ENCODE results near the gene MACF1. TPM values are rescaled to one million over a fixed set of nuclear protein-coding genes. Genes with fewer than 3 reads are reported as not detected.

MACF1 gene
- total RNA-seq, 1 experiment from 2014 or later: 103 TPM

DNA sequence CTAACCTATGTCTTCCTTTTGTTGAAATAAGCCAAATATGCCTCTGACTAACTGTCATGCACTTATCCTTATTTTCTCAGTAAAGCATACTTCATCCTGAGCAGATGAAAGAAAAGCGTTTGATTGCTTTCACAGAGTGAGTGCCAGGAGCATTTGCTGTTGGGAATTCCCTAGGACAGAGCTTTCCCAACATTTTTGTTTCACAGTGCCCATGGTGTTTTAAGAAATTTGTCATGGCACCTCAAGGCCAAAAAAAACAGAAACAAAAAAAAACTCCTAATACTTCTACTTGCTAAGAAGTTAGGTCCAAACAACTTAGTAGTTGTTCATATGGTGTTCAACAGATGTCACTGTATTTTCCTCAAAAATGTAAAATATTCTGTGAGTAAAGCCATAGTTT is 166.1 kb downstream of the MACF1 start:
- Histone ChIP-seq H3K9me2 (replicated peaks; ENCODE audit: low read length) (no peaks in the 10 kb centered on the region), H4K20me1 (ENCODE audit: low read length) (no peaks in the 10 kb centered on the region), H3K27me3 (ENCODE audit: low read length) (no peaks in the 10 kb centered on the region), H3F3A (ENCODE audit: low read length, unreplicated experiment) (no peaks in the 10 kb centered on the region), H3K36me3 (ENCODE audit: low read depth, low read length) (peaks cover 32% of the 10 kb centered on the region), H3K9ac (ENCODE audit: low read length) (no peak overlapping the region), H3K4me3 (ENCODE audit: low read length) (no peak overlapping the region), H3K79me2 (ENCODE audit: low read length) (no peaks in the 10 kb centered on the region), H3K4me2 (ENCODE audit: low read length) (no peak overlapping the region), H3K9me3 (ENCODE audit: low read length) (no peaks in the 10 kb centered on the region), H3K27ac (ENCODE audit: low read length) (no peak overlapping the region), H3K4me1 (ENCODE audit: insufficient read depth, low read length) (no peaks in the 10 kb centered on the region), H2AFZ (ENCODE audit: low read length) (no peak overlapping the region)
- no TSS peak for BruUV-seq (replicated peaks)
- CTCF ChIA-PET: no interaction called here
- DNase-seq (no peak), ATAC-seq (no peak)
- no peak for TF ChIP-seq EZH2phosphoT487 (IDR thresholded peaks at IDR 0.05; ENCODE audit: borderline replicate concordance, low read length)
- TF ChIP-seq EZH2 (IDR thresholded peaks at IDR 0.05; ENCODE audit: low read length, unreplicated experiment): no peak
- TF ChIP-seq, protein P1, sequence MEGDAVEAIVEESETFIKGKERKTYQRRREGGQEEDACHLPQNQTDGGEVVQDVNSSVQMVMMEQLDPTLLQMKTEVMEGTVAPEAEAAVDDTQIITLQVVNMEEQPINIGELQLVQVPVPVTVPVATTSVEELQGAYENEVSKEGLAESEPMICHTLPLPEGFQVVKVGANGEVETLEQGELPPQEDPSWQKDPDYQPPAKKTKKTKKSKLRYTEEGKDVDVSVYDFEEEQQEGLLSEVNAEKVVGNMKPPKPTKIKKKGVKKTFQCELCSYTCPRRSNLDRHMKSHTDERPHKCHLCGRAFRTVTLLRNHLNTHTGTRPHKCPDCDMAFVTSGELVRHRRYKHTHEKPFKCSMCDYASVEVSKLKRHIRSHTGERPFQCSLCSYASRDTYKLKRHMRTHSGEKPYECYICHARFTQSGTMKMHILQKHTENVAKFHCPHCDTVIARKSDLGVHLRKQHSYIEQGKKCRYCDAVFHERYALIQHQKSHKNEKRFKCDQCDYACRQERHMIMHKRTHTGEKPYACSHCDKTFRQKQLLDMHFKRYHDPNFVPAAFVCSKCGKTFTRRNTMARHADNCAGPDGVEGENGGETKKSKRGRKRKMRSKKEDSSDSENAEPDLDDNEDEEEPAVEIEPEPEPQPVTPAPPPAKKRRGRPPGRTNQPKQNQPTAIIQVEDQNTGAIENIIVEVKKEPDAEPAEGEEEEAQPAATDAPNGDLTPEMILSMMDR (conservative IDR thresholded peaks at IDR 0.05; ENCODE audit: low read depth, low read length): no peak
- intact Hi-C loops (cut with micrococcal nuclease): no loop called here
- POLR2A ChIA-PET (ENCODE audit: unreplicated experiment): interaction anchor here (0.6 kb wide), 1 partner anchor 67 kb away, joined by 3 read pairs; no protein-coding TSS in a partner anchor

DNA sequence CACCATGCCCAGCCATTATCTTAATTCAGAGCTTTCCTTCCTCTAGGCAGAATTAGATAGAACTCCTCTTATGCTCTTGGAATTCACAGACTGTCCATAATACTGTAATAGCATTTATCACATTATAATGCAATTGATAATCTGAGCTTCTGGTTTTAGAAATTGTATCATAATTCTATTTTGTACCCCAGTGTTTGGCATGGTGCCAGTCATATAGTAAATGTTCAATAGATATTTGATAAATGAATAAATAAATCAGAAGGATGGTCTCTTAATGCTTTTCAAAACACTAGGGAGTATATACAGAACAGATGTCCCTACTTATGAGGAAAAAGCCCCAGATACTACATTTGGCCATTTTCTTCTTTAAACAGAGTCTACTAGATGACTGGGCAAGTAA is 167.6 kb downstream of the MACF1 start:
- no peak overlapping the region for H3K9ac ChIP-seq (ENCODE audit: low read length)
- H3K9me3 ChIP-seq (ENCODE audit: low read length): no peaks in the 10 kb centered on the region
- no TSS peak for BruUV-seq (replicated peaks)
- no peak for ATAC-seq
- intact Hi-C loops (cut with micrococcal nuclease): no loop called here
- H3K4me2 ChIP-seq (ENCODE audit: low read length): no peak overlapping the region
- ChIA-PET CTCF (interaction anchor here (0.6 kb wide), 1 partner anchor 26 kb away, joined by 8 read pairs; no protein-coding TSS in a partner anchor), POLR2A (ENCODE audit: unreplicated experiment) (no interaction called here)
- no peaks in the 10 kb centered on the region for H3K79me2 ChIP-seq (ENCODE audit: low read length)
- DNase-seq: no peak
- TF ChIP-seq EZH2phosphoT487 (IDR thresholded peaks at IDR 0.05; ENCODE audit: borderline replicate concordance, low read length) (no peak), EZH2 (IDR thresholded peaks at IDR 0.05; ENCODE audit: low read length, unreplicated experiment) (no peak)
- TF ChIP-seq, protein P1 (conservative IDR thresholded peaks at IDR 0.05; ENCODE audit: low read depth, low read length): no peak
- no peaks in the 10 kb centered on the region for H4K20me1 ChIP-seq (ENCODE audit: low read length)
- no peaks in the 10 kb centered on the region for H3K27me3 ChIP-seq (ENCODE audit: low read length)
- no peaks in the 10 kb centered on the region for H3K4me1 ChIP-seq (ENCODE audit: insufficient read depth, low read length)
- no peaks in the 10 kb centered on the region for H3K9me2 ChIP-seq (replicated peaks; ENCODE audit: low read length)
- no peaks in the 10 kb centered on the region for H3F3A ChIP-seq (ENCODE audit: low read length, unreplicated experiment)
- H3K4me3 ChIP-seq (ENCODE audit: low read length): no peak overlapping the region
- H3K36me3 ChIP-seq (ENCODE audit: low read depth, low read length): peaks cover 32% of the 10 kb centered on the region
- H3K27ac ChIP-seq (ENCODE audit: low read length): no peak overlapping the region
- no peak overlapping the region for H2AFZ ChIP-seq (ENCODE audit: low read length)

DNA sequence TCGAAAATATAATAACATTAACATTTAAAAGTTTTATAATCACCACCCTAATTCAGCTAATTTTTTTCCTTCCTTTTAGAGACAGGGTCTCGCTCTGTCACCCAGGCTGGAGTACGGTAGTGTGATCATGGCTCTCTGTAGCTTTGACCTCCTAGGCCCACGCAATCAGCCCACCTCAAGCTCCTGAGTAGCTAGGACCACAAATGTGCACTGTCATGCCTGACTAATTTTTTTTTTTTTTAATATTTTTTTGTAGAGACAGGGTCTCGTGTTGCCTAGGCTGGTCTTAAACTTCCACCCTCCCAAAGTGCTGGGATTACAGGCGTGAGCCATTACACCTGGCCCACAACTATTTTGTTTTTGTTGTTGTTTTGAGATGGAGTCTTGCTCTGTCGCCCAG is 172.2 kb downstream of the MACF1 start:
- CTCF ChIA-PET: interaction anchor here (0.8 kb wide), 1 partner anchor 278 kb away, joined by 3 read pairs; no protein-coding TSS in a partner anchor

More for the DNA sequence above, 172.2 kb downstream of the MACF1 start:
- Histone ChIP-seq H3K4me2 (ENCODE audit: low read length) (no peak overlapping the region), H3K9ac (ENCODE audit: low read length) (no peak overlapping the region), H3K36me3 (ENCODE audit: low read depth, low read length) (peaks cover 25% of the 10 kb centered on the region; the same call in 1 of the 2 replicates), H2AFZ (ENCODE audit: low read length) (no peak overlapping the region), H3K4me1 (ENCODE audit: insufficient read depth, low read length) (no peaks in the 10 kb centered on the region), H3K27me3 (ENCODE audit: low read length) (no peaks in the 10 kb centered on the region), H4K20me1 (ENCODE audit: low read length) (no peaks in the 10 kb centered on the region), H3F3A (ENCODE audit: low read length, unreplicated experiment) (no peaks in the 10 kb centered on the region), H3K27ac (ENCODE audit: low read length) (no peak overlapping the region), H3K9me2 (replicated peaks; ENCODE audit: low read length) (no peaks in the 10 kb centered on the region), H3K9me3 (ENCODE audit: low read length) (no peaks in the 10 kb centered on the region), H3K4me3 (ENCODE audit: low read length) (no peak overlapping the region), H3K79me2 (ENCODE audit: low read length) (no peaks in the 10 kb centered on the region)
- DNase-seq (no peak), ATAC-seq (no peak)
- POLR2A ChIA-PET (ENCODE audit: unreplicated experiment): no interaction called here
- intact Hi-C loops (cut with micrococcal nuclease): loop anchor here (5.0 kb wide), 1 partner anchor 279 kb away; no protein-coding TSS in a partner anchor
- no TSS peak for BruUV-seq (replicated peaks)
- TF ChIP-seq EZH2phosphoT487 (IDR thresholded peaks at IDR 0.05; ENCODE audit: borderline replicate concordance, low read length): no peak
- TF ChIP-seq, protein P1 (conservative IDR thresholded peaks at IDR 0.05; ENCODE audit: low read depth, low read length): no peak
- no peak for TF ChIP-seq EZH2 (IDR thresholded peaks at IDR 0.05; ENCODE audit: low read length, unreplicated experiment)

Measured in PC-3 (cell line).